GM18858 (cell line): ENCODE results near the gene CLIP2.
"Not testable (repeated sequence)": the region's sequence is repeated elsewhere in the genome, so short reads cannot be mapped to it uniquely, and the experiment has no call there.

Experiments used
- ATAC-seq: cut with Tn5 transposase; IDR thresholded peaks from one replicate; pipeline ENCODE4 v1.9.1; 2021; ENCODE audit not compliant: unreplicated experiment

The CLIP2 gene

DNA sequence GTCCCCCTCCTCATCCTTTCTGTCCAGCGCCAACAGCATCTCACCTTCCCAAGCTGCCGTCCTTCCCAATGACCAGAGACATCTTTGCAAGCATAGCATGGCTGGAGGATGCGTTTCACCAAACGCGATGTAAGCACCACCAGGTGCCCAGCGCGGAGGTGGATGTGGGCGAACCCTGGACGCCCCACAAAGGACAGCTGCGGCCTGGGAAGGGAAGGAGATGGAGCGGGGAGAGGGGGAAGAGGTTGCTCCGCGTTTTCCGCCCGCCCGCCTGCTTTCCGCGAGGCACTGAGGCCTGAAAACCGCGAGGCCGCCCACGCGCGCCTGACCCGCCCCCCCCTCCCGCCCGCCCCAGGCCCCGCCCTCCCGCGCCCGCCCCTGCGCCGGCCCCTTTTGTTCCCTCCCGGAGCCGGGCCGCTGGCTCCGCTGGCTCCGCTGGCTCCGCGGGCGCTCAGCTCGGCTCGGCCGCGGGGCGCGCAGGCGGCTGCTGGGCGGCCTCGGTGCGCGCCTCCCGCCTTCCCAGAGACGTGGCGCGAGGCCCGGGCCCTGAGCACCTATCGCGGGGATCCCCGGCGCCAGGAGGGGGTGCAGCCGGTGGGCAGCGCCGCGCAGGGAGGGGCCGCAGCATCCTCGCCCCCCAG, at the start of gene CLIP2:
TSS of gene CLIP2 (plus strand) at position 390 of the 641 bp plus-strand sequence. CDS start 28,140 bp downstream, outside the sequence.
- ATAC-seq, result no peak

DNA sequence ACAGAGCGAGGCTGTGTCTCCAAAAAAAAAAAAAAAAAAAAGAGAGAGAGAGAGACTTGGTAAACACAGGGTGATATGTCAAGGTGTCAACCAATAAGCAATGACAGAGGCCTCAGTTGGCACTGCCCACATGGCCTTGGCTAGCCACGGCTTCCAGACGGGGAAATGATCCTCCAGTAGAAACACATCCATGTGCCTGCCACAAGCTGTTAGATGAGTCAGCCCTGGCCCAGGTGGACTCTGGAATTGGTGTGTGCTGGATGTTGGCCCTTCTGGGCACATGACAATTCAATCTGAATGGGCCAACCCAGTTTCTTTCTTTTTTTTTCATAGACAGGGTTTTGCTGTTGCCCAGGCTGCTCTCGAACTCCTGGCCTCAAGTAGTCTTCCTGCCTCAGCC, 48.7 kb upstream of the CLIP2 start:
- no peak for ATAC-seq

DNA sequence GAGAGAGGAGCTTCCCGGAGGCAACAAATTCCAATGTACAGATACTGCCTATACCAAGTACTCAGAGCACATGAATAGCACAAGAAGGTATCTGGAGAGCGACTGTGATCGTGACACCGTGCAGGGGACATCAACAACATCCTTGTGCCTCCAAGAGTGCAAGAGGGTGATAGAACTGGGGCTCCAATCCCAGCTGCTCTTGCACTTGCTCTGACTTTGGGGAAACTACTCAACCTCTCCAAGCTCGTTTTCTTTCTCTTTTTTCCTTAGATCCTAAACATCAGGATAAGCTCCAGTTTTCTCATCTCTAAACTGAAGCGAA, 47.1 kb upstream of the CLIP2 start:
- ATAC-seq, result no peak

DNA sequence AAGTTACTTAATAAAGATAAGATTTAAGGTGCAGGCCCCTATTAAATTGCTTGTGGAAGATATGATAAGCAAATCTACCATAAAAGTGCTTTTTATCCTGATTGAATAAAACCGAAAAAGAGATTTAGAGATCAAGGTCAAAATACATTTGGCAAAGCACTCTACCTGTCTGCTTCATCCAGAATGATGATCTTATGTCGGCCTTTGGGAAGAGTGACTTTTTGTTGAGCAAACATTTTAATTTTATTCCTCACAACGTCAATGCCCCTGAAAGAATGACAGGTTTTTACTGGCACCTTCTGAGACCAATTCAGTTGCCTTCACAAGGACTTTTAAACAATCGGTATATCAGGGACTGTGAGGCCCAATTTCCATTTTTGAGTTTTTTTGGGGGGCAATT, 42.7 kb upstream of the CLIP2 start:
- no peak for ATAC-seq

DNA sequence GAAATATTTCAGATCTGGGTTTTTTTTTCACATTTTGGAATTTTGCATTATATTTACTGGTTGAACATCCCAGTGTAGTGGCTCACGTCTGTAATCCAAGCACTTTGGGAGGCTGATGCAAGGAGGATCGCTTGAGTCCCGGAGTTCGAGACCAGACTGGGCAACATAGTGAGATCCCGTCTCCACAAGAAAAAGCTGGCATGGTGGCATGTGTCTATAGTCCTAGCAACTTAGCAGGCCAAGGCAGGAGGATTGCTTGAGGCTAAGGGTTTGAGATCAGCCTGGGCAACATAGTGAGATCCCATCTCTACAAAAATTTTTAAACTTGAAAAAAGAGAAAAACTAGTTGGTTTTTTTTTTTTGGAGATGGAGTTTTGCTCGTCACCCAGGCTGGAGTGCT, 41.1 kb upstream of the CLIP2 start:
- ATAC-seq, result no peak

DNA sequence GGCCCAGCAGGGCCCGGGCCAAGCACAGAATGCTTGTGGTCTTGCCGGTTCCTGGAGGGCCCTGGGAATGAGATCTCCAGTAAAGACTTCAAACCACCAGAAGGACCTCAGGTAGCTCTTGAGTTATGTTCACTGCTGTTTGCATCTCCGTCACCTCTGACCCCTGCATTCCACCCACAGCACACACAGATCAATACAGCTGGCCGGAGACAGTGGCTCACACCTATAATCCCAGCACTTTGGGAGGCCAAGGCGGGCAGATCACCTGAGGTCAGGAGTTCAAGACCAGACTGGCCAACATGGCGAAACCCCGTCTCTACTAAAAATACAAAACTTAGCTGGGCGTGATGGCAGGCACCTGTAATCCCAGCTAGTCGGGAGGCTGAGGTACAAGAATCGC, 40.1 kb upstream of the CLIP2 start:
- ATAC-seq, result not testable (repeated sequence)

- ATAC-seq, result no peak
These were observed 36.3 kb upstream of the CLIP2 start for GRCh38 chr7:74252893-74253292.

- ATAC-seq, result no peak
These were observed 35.9 kb upstream of the CLIP2 start for GRCh38 chr7:74253331-74253730.

- ATAC-seq, result no peak
These were observed 35.4 kb upstream of the CLIP2 start for GRCh38 chr7:74253835-74254128.

DNA sequence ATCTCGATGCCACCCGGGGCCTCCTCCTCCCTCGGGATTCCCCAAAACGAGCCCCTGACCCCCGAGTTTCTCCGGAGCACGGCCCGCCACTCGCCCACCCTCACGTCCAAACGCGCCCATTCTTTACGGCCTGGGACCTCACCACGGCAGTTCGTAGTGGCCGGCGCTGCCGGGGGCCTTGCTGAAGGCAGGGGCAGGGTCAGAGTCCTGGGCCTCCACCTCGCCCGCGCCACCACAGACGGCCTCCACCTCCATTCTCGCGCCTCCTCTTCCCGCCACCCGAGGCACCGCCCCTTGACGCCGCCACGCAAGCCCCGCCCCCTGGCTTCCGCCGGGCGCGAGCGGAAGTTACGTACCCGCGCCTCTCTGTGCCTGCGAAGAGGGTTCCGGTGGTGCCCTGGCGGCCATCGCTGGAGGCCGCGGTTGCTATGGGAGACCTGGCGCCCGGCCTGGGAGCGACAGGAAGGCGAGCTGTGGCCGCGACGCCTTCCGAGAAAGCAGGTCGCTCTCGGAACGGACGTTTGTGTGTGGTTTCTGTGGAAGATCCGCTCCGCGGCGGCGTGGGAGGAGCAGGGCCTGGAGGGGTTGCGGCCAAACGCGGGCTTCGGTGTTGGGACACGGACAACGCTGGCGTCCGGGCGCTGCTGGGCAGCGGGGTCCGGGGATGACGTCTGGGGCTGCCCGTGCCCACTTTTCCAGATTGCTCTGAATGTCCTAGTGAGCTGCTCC, 34.9 kb upstream of the CLIP2 start, which contains the start of gene RFC2:
TSS of gene RFC2 (minus strand) at position 271 of the 729 bp plus-strand sequence. CDS start at position 255, 16 bp downstream.
- peak; percentile 86 for ATAC-seq

DNA sequence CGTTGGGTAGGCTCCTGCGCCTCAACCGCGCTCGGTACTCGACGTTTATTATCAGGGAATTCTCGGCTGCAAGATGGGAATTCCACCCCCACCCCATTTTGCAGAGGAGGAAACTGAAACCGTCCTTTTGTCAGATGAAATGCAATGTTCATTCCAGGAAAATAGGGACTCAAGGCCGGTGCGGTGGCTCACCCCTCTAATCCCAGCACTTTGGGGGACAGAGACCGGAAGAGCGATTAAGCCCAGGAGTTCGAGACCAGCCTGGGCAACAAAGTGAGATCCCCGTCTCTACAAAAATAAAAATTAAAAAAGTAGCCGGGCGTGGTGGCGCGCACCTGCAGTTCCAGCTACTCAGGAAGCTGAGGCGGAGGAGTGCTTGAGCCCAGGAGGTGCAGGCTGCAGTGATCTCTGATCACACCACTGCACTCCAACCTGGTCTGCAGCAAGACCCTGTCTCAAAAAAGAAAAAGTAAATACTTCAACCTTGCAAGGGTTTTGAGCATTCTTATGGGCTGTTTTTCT, 34.3 kb upstream of the CLIP2 start:
- no peak for ATAC-seq

DNA sequence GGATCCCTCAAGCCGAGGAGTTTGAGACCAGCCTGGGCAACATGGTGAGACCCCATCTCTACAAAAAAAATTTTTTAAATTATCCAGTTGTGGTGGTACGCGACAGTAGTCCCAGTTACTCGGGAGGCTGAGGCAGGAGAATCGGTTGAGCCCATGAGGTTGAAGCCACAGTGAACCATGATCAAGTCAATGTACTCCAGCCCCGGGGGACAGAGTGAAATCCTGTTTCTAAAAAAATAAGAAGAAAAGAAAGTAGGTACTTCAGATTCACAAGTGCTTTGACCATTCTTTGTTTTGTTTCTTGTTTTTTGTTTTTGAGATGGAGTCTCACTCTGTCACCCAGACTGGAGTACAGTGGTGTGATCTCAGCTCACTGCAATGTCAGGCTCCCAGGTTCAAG, 33.7 kb upstream of the CLIP2 start:
- not testable (repeated sequence) for ATAC-seq

DNA sequence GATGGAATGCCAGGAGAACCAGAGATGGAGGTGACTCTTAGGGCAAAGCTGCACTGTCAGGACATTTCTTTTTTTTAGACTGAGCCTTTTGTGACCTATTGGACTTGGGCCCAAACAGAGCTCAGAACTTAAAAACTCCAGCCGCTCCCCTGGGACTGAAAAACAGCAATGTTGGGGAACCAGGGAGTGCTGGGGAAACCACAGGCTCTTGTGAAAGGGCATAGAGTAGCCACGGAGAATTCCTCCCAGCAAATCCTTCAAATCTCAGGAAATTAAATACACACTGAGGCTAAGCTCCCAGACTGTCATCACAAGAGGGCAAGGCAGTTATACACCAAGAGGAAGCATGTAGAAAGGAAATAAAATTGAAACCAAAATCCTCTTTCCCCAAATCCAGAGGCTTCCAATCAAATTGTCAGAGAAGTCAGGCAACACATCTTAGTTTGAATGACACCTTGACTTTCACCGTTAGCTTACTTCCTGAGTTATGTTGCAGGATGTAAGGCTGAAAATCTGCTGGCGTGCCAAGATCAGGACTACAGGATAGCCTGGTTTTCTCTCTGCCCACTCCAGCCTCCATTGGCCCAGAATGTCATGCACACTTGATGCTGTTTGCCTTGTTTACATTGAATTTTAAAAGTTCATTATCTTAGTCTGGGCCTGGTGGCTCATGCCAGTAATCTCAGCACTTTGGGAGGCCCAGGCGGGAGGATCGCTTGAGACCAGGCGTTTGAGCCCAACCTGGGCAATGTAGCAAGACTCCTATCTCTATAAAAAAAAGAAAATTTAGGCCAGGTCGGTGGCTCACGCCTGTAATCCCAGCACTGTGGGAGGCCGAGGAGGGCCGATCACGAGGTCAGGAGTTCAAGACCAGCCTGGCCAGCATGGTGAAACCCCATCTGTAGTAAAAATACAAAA, 32.5 kb upstream of the CLIP2 start:
- no peak for ATAC-seq

DNA sequence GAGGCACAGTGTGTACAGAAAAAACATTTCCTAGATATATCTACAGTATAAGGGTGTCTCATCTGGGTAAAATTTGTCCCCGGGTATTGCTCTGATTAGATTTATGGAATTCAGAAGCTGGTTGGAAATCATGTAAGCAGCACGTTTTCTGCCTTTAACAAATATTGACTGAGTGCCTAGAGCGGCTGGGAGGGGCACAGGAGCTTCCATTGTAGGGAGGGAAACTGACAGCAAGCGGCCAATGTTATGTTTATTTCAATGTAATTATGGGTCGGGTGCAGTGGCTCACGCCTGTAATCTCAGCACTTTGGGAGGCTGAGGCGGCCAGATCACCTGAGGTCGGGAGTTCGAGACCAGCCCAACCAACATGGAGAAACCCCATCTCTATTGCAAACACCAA, 30.6 kb upstream of the CLIP2 start:
- no peak for ATAC-seq

- no peak for ATAC-seq
These were observed 26.4 kb upstream of the CLIP2 start for GRCh38 chr7:74262639-74263398.

DNA sequence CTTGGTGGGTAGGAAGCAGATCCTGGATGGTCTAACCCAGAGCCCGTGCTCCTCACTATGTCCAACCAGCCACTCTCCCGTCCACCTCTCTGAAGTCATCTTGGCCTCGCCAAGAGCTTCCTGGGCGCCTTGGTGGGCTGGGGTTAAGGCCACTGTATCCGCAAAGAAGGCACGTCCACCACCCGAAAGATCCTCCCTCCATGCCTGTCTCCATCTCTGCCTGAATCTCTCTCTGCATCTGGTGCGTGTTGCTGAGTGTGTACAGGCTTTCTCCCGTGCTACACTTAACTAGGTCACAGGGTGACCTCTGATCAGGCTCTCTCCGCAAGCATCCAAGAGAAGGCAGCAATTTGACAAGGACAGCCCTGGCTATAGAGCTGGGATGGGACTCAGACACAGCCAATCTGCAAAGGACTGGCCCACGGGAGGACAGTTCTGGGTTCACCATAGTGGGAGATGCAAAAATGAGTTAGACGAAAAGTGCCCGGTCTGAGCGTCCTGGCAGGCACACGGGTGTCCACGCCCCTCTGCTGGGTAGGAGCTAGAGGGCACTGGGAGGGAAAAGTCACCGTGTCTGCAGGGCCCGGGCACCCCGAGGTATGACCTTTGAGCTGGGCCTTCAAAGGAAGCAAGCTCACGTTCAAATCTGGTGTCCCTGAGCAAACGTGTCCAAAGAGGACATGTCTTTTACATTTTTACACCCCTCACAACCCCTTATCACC, 25.6 kb upstream of the CLIP2 start:
- ATAC-seq, result no peak

GRCh38 chr7:74266191-74266963, 22.8 kb upstream of the CLIP2 start:
- no peak for ATAC-seq

GRCh38 chr7:74267756-74268565, 21.2 kb upstream of the CLIP2 start:
- no peak for ATAC-seq
